Measurements from ENCODE around the gene C1D. TPM values are rescaled to one million over a fixed set of nuclear protein-coding genes. Genes with fewer than 3 reads are reported as not detected.

Gene C1D
- 19.6 and 44.3 TPM in 2 replicates for total RNA-seq

DNA sequence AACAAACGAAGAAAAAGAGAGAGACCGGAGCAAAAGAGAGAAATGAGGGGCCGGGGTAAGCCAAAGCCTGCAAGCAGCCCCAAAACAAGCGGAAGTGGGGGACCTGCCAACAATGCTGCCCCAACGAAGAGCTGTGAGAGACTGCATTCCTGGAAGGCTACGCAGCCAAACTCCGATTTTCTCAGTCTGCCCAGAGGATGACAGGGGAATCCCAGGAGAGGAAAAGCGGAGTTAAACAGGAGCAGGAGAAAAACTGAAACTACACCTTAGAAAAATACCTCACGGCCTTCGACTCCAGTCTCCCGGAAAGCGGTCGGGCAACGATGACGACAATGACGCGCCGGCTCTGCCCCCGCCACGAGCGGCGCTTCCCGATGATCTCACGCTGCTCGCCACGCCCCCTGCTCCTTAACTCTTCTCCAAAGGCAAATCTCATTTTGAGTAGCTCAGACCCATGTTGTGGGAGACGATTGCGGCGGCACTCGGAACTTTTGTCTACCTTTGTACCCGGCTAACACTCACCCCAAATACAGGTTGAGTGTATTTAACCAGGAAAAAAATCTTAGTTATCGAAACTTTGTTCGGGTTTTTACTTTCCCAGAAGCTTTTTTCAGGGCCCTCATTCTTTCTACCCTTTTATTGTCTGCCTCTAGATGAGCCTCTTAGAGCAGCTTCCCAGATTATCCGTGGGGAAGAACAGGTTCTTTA is at the start of gene C1D:
C1D (minus strand) TSS at position 325 of the 708 bp plus-strand sequence. CDS start 15,694 bp downstream, outside the sequence.

Other genes starting within 250 kb of the C1D start
- gene PNO1, start 94.9 kb upstream of the C1D start, total RNA-seq = 11.8 and 12.4 TPM in 2 replicates
- gene PPP3R1, start 189.5 kb upstream of the C1D start, total RNA-seq = 23.4 and 23.9 TPM in 2 replicates